Esophagus muscularis mucosa (tissue), 4 donors: ENCODE measurements around the gene TSPAN15. TPM values are rescaled to one million over a fixed set of nuclear protein-coding genes. Genes with fewer than 3 reads are reported as not detected.

Experiments
- DNase-seq: peaks from one replicate; pipeline ENCODE4 v3.0.0-alpha.2; 2017; ENCODE audit errors: extremely low spot score
- H3K27ac ChIP-seq, 4 donors: fragments of 200-600 bp; sonication (generic); replicated peaks in 1 of 4; 1 replicate in 3 of 4; 2 replicates in 1 of 4; pipeline ENCODE4 v1.5.1; 2016 to 2019; ENCODE audit warnings: mild to moderate bottlenecking in 1 of 4
- H3K27me3 ChIP-seq, 4 donors: fragments of 200-600 bp; sonication (generic); one replicate each; pipeline versions ENCODE4 v1.5.1 to v1.6.0; 2016 to 2019
- H3K36me3 ChIP-seq, 4 donors: fragments of 200-600 bp; sonication (generic); one replicate each; pipeline ENCODE4 v1.5.1; 2016 to 2019
- H3K4me1 ChIP-seq, 4 donors: fragments of 200-600 bp; sonication (generic); one replicate each; pipeline ENCODE4 v1.5.1; 2016 to 2019
- H3K4me3 ChIP-seq, 4 donors: fragments of 200-600 bp; sonication (generic); 1 replicate in 2 of 4; 2 replicates in 2 of 4; pipeline ENCODE4 v1.5.1; 2016 to 2019; ENCODE audit warnings: mild to moderate bottlenecking in 4 of 4, moderate library complexity in 1 of 4
- H3K9me3 ChIP-seq, 4 donors: fragments of 200-600 bp; sonication (generic); 1 replicate in 3 of 4; 2 replicates in 1 of 4; pipeline ENCODE4 v1.5.1; 2016 to 2019
- EP300 ChIP-seq: sonication (generic); formaldehyde crosslinking; IDR thresholded peaks from one replicate; pipeline ENCODE4 v1.6.1; 2017; ENCODE audit warnings: antibody characterized with exemption
- POLR2A ChIP-seq: fragments of 450-650 bp; IDR thresholded peaks from one replicate; pipeline ENCODE4 v1.6.1; 2017; ENCODE audit warnings: antibody characterized with exemption, moderate library complexity, mild to moderate bottlenecking, low read depth
- POLR2AphosphoS5 ChIP-seq, 2 donors: sonication (generic); formaldehyde crosslinking; IDR thresholded peaks; one replicate each; pipeline ENCODE4 v1.6.1; 2017; ENCODE audit warnings: antibody characterized with exemption in 2 of 2
- WGBS: methylation state at CpG from one replicate; pipeline ENCODE4 v1.1.5; 2018; 5-methylcytosine and 5-hydroxymethylcytosine counted together
- intact Hi-C: fragments of 100-400 bp; cut with DNase I; formaldehyde crosslinking; loops from one replicate; pipeline ENCODE4 v1.15.1; 2023
- total RNA-seq, 4 donors: library from RNA; depleted of rRNA; stranded (reverse); fragments of >200 nt; gene quantifications; one replicate each; pipeline versions ENCODE4 v1.1.0 to v1.2.1, GENCODE V29; 2016
- TF ChIP-seq, protein P1 (sequence below), 3 experiments: fragments of 200-600 bp in 2 of 3; fragments of 450-650 bp in 1 of 3; sonication (generic) in 2 of 3; IDR thresholded peaks; one replicate each; pipeline ENCODE4 v1.5.1; 2017 to 2019; ENCODE audit warnings: antibody characterized with exemption in 3 of 3, mild to moderate bottlenecking in 2 of 3, moderate library complexity in 1 of 3

TSPAN15 gene
- total RNA-seq, 4 donors from 2014 or later: 40.3 to 59.4 (median 53.5) TPM

DNA sequence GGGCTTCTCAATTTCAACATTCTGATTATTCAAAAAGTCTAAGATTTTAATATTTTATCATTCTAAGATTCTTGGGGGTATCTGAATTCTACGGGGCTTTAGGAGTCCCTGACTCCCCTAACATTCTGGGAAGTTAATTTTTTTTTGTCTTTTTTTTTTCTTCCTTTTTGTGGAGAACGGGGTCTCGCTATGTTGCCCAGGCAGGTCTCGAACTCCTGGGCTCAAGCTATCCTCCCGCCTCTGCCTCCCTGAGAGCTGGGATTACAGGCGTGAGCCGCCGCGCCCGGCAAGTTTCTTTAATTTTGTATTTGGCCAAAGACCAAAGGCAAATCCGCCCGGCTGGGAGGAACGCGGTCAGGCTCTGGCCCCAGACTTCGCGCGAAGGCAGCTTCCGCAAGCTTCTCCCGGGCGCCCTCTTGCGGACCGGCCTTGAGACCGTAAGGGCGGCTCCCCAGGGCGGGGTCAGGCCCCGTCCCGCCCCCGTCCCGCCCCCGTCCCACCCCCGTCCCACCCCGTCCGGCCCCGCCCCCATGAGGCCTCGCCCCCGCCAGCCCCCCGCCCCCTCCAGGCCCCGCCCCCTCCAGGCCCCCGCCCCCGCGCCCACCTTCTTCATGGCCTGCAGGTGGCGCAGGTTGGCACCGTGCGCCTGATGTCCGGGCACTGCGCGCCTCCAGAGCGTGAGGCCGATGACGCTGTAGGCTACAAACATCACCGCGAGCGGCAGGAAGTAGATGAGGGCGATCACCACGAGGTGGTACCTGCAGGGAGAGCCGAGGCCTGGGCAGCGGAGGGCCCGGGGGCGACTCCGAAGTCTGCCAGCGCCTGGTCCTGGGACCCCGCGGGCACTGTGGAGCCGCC is 42.7 kb upstream of the TSPAN15 start:
- Histone ChIP-seq H3K36me3 (peaks cover 9 to 23% (median 17%) of the 10 kb centered on the region in 4 donors), H3K27me3 (no peaks in the 10 kb centered on the region), H3K4me1 (peaks cover 41 to 88% (median 82%) of the 10 kb centered on the region in 4 donors), H3K9me3 (no peaks in the 10 kb centered on the region), H3K4me3 (peak overlapping the region; percentile 53 to 58 (median 56)), H3K27ac (peak overlapping the region; percentile 95 to 98 (median 97))
- peak; percentile 80 to 82 for TF ChIP-seq POLR2AphosphoS5 (IDR thresholded peaks at IDR 0.05)
- TF ChIP-seq EP300: no peak
- no peak for TF ChIP-seq POLR2A
- TF ChIP-seq, protein P1, sequence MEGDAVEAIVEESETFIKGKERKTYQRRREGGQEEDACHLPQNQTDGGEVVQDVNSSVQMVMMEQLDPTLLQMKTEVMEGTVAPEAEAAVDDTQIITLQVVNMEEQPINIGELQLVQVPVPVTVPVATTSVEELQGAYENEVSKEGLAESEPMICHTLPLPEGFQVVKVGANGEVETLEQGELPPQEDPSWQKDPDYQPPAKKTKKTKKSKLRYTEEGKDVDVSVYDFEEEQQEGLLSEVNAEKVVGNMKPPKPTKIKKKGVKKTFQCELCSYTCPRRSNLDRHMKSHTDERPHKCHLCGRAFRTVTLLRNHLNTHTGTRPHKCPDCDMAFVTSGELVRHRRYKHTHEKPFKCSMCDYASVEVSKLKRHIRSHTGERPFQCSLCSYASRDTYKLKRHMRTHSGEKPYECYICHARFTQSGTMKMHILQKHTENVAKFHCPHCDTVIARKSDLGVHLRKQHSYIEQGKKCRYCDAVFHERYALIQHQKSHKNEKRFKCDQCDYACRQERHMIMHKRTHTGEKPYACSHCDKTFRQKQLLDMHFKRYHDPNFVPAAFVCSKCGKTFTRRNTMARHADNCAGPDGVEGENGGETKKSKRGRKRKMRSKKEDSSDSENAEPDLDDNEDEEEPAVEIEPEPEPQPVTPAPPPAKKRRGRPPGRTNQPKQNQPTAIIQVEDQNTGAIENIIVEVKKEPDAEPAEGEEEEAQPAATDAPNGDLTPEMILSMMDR (IDR thresholded peaks at IDR 0.05): peak; percentile 64 to 92 (median 85)
- peak; percentile 98 for DNase-seq
- WGBS: 6% methylated on average over 22 of the region's 64 CpGs
- intact Hi-C loops: loop anchor here (10.0 kb wide), 1 partner anchor 226 kb away; the partner anchor contains the start of gene FAM241B

DNA sequence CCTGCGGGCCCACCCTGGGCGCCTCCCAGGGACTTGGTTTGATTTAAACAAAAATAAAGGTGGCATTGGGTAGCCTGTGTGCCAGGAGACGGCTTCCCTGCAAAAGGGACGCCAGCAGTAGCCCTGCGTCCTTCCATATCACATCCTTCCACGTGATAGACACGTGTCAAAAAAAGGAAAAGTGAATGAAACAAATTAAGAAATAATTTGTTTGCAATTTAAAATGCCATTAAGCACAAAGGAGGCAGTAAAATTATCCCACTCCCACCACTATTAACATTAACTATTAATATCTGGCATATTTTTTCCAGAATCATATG is 42.1 kb upstream of the TSPAN15 start:
- Histone ChIP-seq H3K4me1 (peaks cover 41 to 90% (median 81%) of the 10 kb centered on the region in 4 donors), H3K27me3 (no peaks in the 10 kb centered on the region), H3K27ac (peak overlapping the region; percentile 95 to 98 (median 97)), H3K36me3 (peaks cover 9 to 19% (median 14%) of the 10 kb centered on the region in 4 donors), H3K4me3 (peak overlapping the region; percentile 53 to 58 (median 56)), H3K9me3 (no peaks in the 10 kb centered on the region)
- DNase-seq: no peak
- 10% methylated on average over 5 of the region's 7 CpGs for WGBS
- TF ChIP-seq POLR2A: no peak
- TF ChIP-seq, protein P1 (IDR thresholded peaks at IDR 0.05): peak in 1 of 3 experiments; percentile 6
- intact Hi-C loops: loop anchor here (10.0 kb wide), 1 partner anchor 226 kb away; the partner anchor contains the start of gene FAM241B

DNA sequence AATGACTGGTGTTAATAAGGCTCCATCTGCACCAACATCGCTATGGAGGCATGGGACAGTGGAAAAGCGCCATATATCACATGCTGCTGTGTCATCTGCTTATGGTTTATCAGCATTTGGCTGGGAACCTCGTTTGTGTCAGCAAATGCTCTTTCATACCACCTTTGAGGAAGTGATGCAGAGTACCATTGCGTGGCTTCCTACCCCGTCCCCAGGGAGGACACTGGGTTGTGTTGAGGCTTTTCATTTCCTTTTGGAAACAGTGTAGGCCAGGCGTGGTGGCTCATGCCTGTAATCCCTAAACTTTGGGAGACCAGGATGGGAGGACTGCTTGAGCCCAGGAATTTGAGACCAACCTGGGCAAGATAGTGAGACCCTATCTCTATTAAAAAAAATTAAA is 41.3 kb upstream of the TSPAN15 start:
- 71% methylated on average over 5 of the region's 6 CpGs for WGBS
- Histone ChIP-seq H3K9me3 (no peaks in the 10 kb centered on the region), H3K27me3 (no peaks in the 10 kb centered on the region), H3K4me3 (no peak overlapping the region), H3K36me3 (peaks cover 4 to 10% (median 7%) of the 10 kb centered on the region in 4 donors), H3K27ac (peak overlapping the region; percentile 95 to 98 (median 97)), H3K4me1 (peaks cover 41 to 89% (median 80%) of the 10 kb centered on the region in 4 donors)
- TF ChIP-seq POLR2AphosphoS5 (IDR thresholded peaks at IDR 0.05) (peak; percentile 18 to 65), POLR2A (no peak), EP300 (no peak)
- TF ChIP-seq, protein P1 (IDR thresholded peaks at IDR 0.05): no peak
- intact Hi-C loops: loop anchor here (10.0 kb wide), 1 partner anchor 225 kb away; the partner anchor contains the start of gene FAM241B
- no peak for DNase-seq

DNA sequence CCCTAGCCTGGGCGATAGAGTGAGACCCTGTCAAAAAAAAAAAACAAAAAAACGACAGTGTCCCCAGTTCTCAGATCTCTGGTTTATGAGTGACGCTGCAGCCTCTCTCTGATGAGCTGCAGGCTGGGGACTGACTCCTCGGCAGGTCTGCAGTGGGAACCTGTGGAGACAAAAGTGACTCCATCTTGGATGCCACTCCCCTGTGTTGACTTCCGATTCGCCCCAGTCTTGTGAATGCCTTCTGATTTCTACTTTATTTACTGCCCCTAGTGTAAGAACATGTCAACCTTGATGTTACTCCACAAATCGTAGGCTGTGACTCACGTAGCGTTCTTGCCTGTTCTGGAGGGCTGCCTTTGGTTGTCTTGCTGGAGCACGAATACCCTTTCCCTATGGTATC is 40.8 kb upstream of the TSPAN15 start:
- Histone ChIP-seq H3K27me3 (no peaks in the 10 kb centered on the region), H3K36me3 (peaks cover 0 to 6% (median 4%) of the 10 kb centered on the region in 4 donors), H3K4me1 (peaks cover 41 to 85% (median 76%) of the 10 kb centered on the region in 4 donors), H3K9me3 (no peaks in the 10 kb centered on the region), H3K27ac (peak overlapping the region; percentile 95 to 98 (median 97)), H3K4me3 (no peak overlapping the region)
- intact Hi-C loops: no loop called here
- DNase-seq: no peak
- WGBS: 76% methylated on average over 10 of the region's 10 CpGs
- TF ChIP-seq POLR2AphosphoS5 (IDR thresholded peaks at IDR 0.05) (no peak), POLR2A (no peak), EP300 (no peak)
- TF ChIP-seq, protein P1 (IDR thresholded peaks at IDR 0.05): no peak
